WERI-Rb-1 (cell line): ENCODE data around the gene ODC1.

Experiments
- DNase-seq: peaks from one replicate; pipeline ENCODE4 v3.0.0-alpha.2; 2020
- H3K27ac ChIP-seq: fragments of 250-450 bp; sonication (Bioruptor Pico); 2 replicates; pipeline ENCODE4 v1.5.1; 2020; ENCODE audit warnings: mild to moderate bottlenecking, moderate library complexity
- H3K27me3 ChIP-seq: fragments of 250-450 bp; sonication (Bioruptor Pico); 2 replicates; pipeline ENCODE4 v1.5.1; 2021; ENCODE audit warnings: mild to moderate bottlenecking, low read depth, moderate library complexity; ENCODE audit not compliant: insufficient read depth, severe bottlenecking
- H3K36me3 ChIP-seq: fragments of 250-450 bp; sonication (Bioruptor Pico); 2 replicates; pipeline ENCODE4 v1.5.1; 2020; ENCODE audit warnings: mild to moderate bottlenecking, moderate library complexity
- H3K4me3 ChIP-seq: 2 replicates; pipeline ENCODE4 v1.5.1; 2011; ENCODE audit warnings: low read depth, mild to moderate bottlenecking, control low read depth, low read length
- H3K9me3 ChIP-seq: fragments of 250-450 bp; sonication (Bioruptor Pico); 2 replicates; pipeline ENCODE4 v1.5.1; 2021; ENCODE audit warnings: mild to moderate bottlenecking, moderate library complexity; ENCODE audit not compliant: severe bottlenecking
- TF ChIP-seq, protein P1 (sequence below): IDR thresholded peaks from 2 replicates; pipeline ENCODE4 v1.5.1; 2011; ENCODE audit warnings: low read depth, mild to moderate bottlenecking, control low read depth, inconsistent platforms, low read length

The ODC1 gene

DNA sequence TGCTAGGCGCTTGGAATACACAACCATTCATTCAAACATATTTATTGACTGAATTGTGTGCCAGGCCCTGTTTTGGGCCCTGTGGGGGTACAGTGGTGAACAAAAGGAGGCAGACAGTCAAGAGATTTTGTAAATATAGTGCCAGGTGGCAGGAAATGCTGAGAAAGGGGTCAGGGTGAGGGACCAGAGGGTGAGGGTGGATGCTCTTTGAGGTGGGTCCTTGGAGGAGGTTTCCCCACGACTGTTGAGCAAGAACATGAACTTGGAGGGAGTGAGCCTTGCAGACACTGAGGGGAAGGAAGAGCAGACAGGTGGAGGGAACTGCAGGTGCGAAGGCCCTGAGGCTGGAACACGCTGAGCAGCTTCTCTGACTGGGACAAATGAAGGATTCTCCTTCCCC is 40.7 kb downstream of the ODC1 start:
- DNase-seq, result no peak
- Histone ChIP-seq H3K27me3 (no peaks in the 10 kb centered on the region), H3K27ac (no peak overlapping the region), H3K9me3 (peaks cover 4% of the 10 kb centered on the region), H3K4me3 (no peak overlapping the region), H3K36me3 (no peaks in the 10 kb centered on the region; the same call in 1 of the 2 replicates)
- TF ChIP-seq, protein P1, sequence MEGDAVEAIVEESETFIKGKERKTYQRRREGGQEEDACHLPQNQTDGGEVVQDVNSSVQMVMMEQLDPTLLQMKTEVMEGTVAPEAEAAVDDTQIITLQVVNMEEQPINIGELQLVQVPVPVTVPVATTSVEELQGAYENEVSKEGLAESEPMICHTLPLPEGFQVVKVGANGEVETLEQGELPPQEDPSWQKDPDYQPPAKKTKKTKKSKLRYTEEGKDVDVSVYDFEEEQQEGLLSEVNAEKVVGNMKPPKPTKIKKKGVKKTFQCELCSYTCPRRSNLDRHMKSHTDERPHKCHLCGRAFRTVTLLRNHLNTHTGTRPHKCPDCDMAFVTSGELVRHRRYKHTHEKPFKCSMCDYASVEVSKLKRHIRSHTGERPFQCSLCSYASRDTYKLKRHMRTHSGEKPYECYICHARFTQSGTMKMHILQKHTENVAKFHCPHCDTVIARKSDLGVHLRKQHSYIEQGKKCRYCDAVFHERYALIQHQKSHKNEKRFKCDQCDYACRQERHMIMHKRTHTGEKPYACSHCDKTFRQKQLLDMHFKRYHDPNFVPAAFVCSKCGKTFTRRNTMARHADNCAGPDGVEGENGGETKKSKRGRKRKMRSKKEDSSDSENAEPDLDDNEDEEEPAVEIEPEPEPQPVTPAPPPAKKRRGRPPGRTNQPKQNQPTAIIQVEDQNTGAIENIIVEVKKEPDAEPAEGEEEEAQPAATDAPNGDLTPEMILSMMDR, result no peak

- no peak overlapping the region for H3K4me3 ChIP-seq
- no peaks in the 10 kb centered on the region for H3K36me3 ChIP-seq
- DNase-seq, result no peak
- no peaks in the 10 kb centered on the region for H3K9me3 ChIP-seq
- TF ChIP-seq, protein P1, result no peak
- H3K27ac ChIP-seq, result no peak overlapping the region
- H3K27me3 ChIP-seq, result no peaks in the 10 kb centered on the region
Measured at GRCh38 chr2:10406491-10407188, 41.5 kb downstream of the ODC1 start.

- Histone ChIP-seq H3K27me3 (no peaks in the 10 kb centered on the region), H3K36me3 (no peaks in the 10 kb centered on the region), H3K9me3 (no peaks in the 10 kb centered on the region), H3K27ac (no peak overlapping the region), H3K4me3 (no peak overlapping the region)
- no peak for DNase-seq
- TF ChIP-seq, protein P1, result no peak
Measured at GRCh38 chr2:10406016-10406415, 42.1 kb downstream of the ODC1 start.

DNA sequence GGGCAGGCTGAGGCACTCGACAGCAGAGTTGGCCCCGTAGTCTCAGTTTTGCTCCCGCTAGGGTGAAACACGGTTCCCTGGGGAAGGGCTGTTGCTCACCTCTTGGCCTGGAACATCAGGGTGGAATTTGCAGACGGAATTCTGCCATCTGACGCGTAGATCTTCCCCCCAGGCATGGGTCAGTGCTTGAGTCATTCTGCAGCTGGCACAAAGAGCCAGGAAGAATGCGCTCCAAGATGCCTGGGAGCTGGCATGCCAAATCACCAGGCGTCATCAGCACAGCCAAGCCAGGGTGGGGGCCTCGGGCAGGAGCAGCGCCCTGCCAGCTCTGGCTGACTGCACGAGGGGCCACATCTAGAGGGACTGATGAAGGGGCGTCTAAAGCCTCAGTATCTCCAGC is 42.7 kb downstream of the ODC1 start:
- no peaks in the 10 kb centered on the region for H3K36me3 ChIP-seq
- TF ChIP-seq, protein P1, result no peak
- DNase-seq, result no peak
- H3K9me3 ChIP-seq, result no peaks in the 10 kb centered on the region
- H3K27ac ChIP-seq, result no peak overlapping the region
- H3K4me3 ChIP-seq, result no peak overlapping the region
- H3K27me3 ChIP-seq, result no peaks in the 10 kb centered on the region

DNA sequence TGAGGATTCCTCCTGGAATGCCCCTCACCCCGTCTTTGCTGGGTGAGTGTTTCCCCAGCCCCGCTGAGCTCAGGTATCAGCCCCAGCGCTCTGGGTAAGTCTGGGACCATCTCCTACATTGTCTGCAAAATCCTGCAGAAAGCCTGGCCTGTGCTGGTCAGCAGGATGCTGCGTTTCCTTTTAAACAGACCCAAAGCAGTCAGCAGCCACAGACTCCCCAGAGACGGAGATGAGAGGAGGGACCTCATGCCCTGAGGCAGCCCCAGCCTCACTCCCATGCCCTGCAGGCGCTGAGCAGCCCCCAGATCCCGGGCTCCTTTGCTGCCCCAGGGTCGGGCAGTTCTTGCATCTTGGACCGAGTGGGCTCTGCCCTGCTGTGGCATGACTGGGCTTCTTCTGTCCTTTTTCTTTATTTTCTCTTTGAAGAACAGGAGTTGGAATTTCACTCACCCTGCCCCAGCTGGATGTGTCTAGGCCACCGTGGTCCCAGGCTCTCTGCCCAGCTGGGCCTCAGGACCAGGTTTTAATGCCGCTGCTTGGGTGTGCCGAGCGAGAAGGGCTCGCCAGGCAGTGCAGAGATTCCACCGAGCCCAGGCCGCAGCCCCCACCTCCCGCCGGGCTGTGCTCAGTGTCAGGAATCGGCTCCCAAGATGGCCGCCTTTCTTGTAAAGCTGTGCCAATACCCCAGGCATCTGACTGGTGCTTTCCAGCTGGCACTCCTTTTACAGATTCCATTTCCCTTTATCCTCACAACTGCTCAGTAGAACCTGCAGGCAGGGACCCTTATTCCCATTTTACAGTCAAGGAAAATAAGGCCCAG is 43.6 kb downstream of the ODC1 start:
- DNase-seq, result no peak
- H3K27me3 ChIP-seq, result no peaks in the 10 kb centered on the region
- H3K4me3 ChIP-seq, result no peak overlapping the region
- TF ChIP-seq, protein P1, result no peak
- peaks cover 2% of the 10 kb centered on the region for H3K9me3 ChIP-seq
- peaks cover 3% of the 10 kb centered on the region; the same call in 1 of the 2 replicates for H3K36me3 ChIP-seq
- H3K27ac ChIP-seq, result no peak overlapping the region
